K562 (cell line): ENCODE data around the gene ARHGEF7. TPM values are rescaled to one million over a fixed set of nuclear protein-coding genes. Genes with fewer than 3 reads are reported as not detected.

Experiments
- ATAC-seq: fragments of 200-7000 bp; cut with Tn5 transposase; 3 replicates; pipeline ENCODE4 v1.9.1; 2020; ENCODE audit warnings: moderate library complexity
- BruUV-seq: library from RNA; stranded (reverse); fragments of 400-500 nt; replicated peaks from 2 replicates; lab custom pipeline; 2021; lab: Mats Ljungman, UMichigan
- CTCF ChIA-PET: fragments of 300-600 bp; formaldehyde crosslinking; extraction: SDS; loops from one replicate; lab custom pipeline; 2021; ENCODE audit warnings: low intra/inter-chr PET ratio; lab: Yijun Ruan, JAX
- POLR2A ChIA-PET: fragments of 300-600, 350-650 bp; sonication (Branson Sonifier 250); formaldehyde crosslinking; extraction: SDS; loops from one replicate; lab custom pipeline; 2021; ENCODE audit warnings: antibody characterized with exemption, inconsistent platforms; lab: Yijun Ruan, JAX
- DNase-seq, 4 experiments: peaks; one replicate each; pipeline versions ENCODE4 v3.0.0 to v3.0.0-alpha.2; 2011 to 2018; ENCODE audit warnings: low spot score in 3 of 4, mixed read lengths in 3 of 4; ENCODE audit errors: extremely low read depth in 1 of 4
- FAIRE-seq: peaks from 2 replicates; lab custom pipeline; 2011; peaks lifted over from hg19 to GRCh38; lab: Jason Lieb, UNC
- H2AFZ ChIP-seq: 2 replicates; pipeline ENCODE4 v1.6.0; 2011; ENCODE audit warnings: low read depth, low read length, control low read depth, inconsistent platforms
- H3K27ac ChIP-seq: fragments of 200-600 bp; 3 replicates; pipeline ENCODE4 v1.8.0; 2011; ENCODE audit warnings: low read depth, mild to moderate bottlenecking, control low read depth, inconsistent platforms, low read length, moderate library complexity, mixed read lengths; ENCODE audit errors: extremely low read depth
- H3K27me3 ChIP-seq, 2 experiments: fragments of 300-600 bp in 1 of 2; 2 replicates in 1 of 2; 3 replicates in 1 of 2; pipeline versions ENCODE4 v1.6.0 to v1.8.0; 2011; ENCODE audit warnings: inconsistent platforms in 2 of 2, low read length in 2 of 2, mild to moderate bottlenecking in 1 of 2, mixed read lengths in 1 of 2, moderate library complexity in 1 of 2; ENCODE audit not compliant: control insufficient read depth in 2 of 2, insufficient read depth in 2 of 2
- H3K36me3 ChIP-seq: fragments of 300-600 bp; 3 replicates; pipeline ENCODE4 v1.8.0; 2011; ENCODE audit warnings: mild to moderate bottlenecking, low read length, inconsistent platforms; ENCODE audit not compliant: control insufficient read depth, insufficient read depth
- H3K4me1 ChIP-seq, 2 experiments: fragments of 200-600 bp in 1 of 2; replicated peaks in 1 of 2; 2 replicates in 1 of 2; 3 replicates in 1 of 2; pipeline versions ENCODE4 v1.5.1 to v1.8.0; 2011; ENCODE audit warnings: inconsistent platforms in 2 of 2, low read length in 2 of 2, mild to moderate bottlenecking in 1 of 2, mixed read lengths in 1 of 2, moderate library complexity in 1 of 2; ENCODE audit not compliant: control insufficient read depth in 2 of 2, insufficient read depth in 2 of 2
- H3K4me2 ChIP-seq: 2 replicates; pipeline ENCODE4 v1.6.1; 2011; ENCODE audit warnings: low read length, control low read depth, inconsistent platforms, mixed read lengths; ENCODE audit not compliant: insufficient read depth
- H3K4me3 ChIP-seq: fragments of 200-600 bp; sonication (generic), shearing (Covaris generic); 2 replicates; pipeline ENCODE4 v1.5.1; 2016; ENCODE audit warnings: control low read depth, inconsistent platforms
- H3K79me2 ChIP-seq: fragments of 200-600 bp; 3 replicates; pipeline ENCODE4 v1.8.0; 2011; ENCODE audit warnings: low read length, inconsistent platforms; ENCODE audit not compliant: control insufficient read depth, insufficient read depth
- H3K9ac ChIP-seq, 2 experiments: 2 replicates each; pipeline versions ENCODE4 v1.6.0 to v1.6.1; 2011; ENCODE audit warnings: low read depth in 2 of 2, low read length in 2 of 2, control low read depth in 1 of 2, inconsistent platforms in 1 of 2, mild to moderate bottlenecking in 1 of 2, mixed read lengths in 1 of 2; ENCODE audit not compliant: insufficient read depth in 1 of 2
- H3K9me1 ChIP-seq: one replicate; pipeline ENCODE4 v1.6.0; 2011; ENCODE audit warnings: inconsistent platforms, mild to moderate bottlenecking, low read length, moderate library complexity; ENCODE audit not compliant: control insufficient read depth, insufficient read depth
- H3K9me3 ChIP-seq: replicated peaks from 2 replicates; pipeline ENCODE4 v1.5.1; 2011; ENCODE audit warnings: low read depth, low read length, inconsistent platforms; ENCODE audit not compliant: control insufficient read depth, insufficient read depth
- H4K20me1 ChIP-seq: replicated peaks from 2 replicates; pipeline ENCODE4 v1.6.1; 2011; ENCODE audit warnings: low read length, inconsistent platforms, mixed read lengths; ENCODE audit not compliant: control insufficient read depth, insufficient read depth
- ARID2 ChIP-seq: fragments of 450-650 bp; IDR thresholded peaks from 2 replicates; pipeline ENCODE4 v1.6.1; 2017; ENCODE audit warnings: antibody characterized with exemption, mild to moderate bottlenecking
- ATF3 ChIP-seq, 2 experiments: fragments of 450-650 bp in 1 of 2; sonication (generic) in 1 of 2; formaldehyde crosslinking in 1 of 2; IDR thresholded peaks in 1 of 2; conservative IDR thresholded peaks in 1 of 2; 2 replicates each; pipeline versions ENCODE4 v1.6.1 to v1.8.1; 2016 to 2023; ENCODE audit warnings: mild to moderate bottlenecking in 2 of 2, moderate library complexity in 2 of 2, inconsistent platforms in 1 of 2, missing genetic modification reagents in 1 of 2
- BRD9 ChIP-seq: fragments of 450-650 bp; IDR thresholded peaks from 2 replicates; pipeline ENCODE4 v1.6.1; 2018; ENCODE audit warnings: low read depth; ENCODE audit not compliant: partially characterized antibody
- CHD4 ChIP-seq: fragments of 200-600 bp; sonication (generic); IDR thresholded peaks from 3 replicates; pipeline ENCODE4 v1.6.1; 2012; ENCODE audit warnings: low read depth, mild to moderate bottlenecking, mixed read lengths, low read length, inconsistent platforms; ENCODE audit not compliant: insufficient read depth, insufficient replicate concordance, poor library complexity, severe bottlenecking
- CREM ChIP-seq: IDR thresholded peaks from 2 replicates; pipeline ENCODE4 v1.6.1; 2014; ENCODE audit warnings: antibody characterized with exemption, low read depth
- E2F6 ChIP-seq, 2 experiments: IDR thresholded peaks; 2 replicates each; pipeline ENCODE4 v1.6.1; 2011; ENCODE audit warnings: borderline replicate concordance in 1 of 2, control low read depth in 1 of 2, low read depth in 1 of 2, low read length in 1 of 2, mild to moderate bottlenecking in 1 of 2, mixed read lengths in 1 of 2, moderate library complexity in 1 of 2; ENCODE audit not compliant: insufficient read depth in 1 of 2, insufficient read length in 1 of 2, poor library complexity in 1 of 2, severe bottlenecking in 1 of 2; ENCODE audit errors: extremely low read depth in 1 of 2
- ETV5 ChIP-seq: sonication (generic); formaldehyde crosslinking; IDR thresholded peaks from 2 replicates; pipeline ENCODE4 v1.4.0; 2020; ENCODE audit warnings: low read depth, mild to moderate bottlenecking, missing genetic modification reagents
- MECOM ChIP-seq: fragments of 250-450 bp; sonication (Bioruptor Pico); IDR thresholded peaks from 2 replicates; pipeline ENCODE4 v1.8.0; 2022; ENCODE audit warnings: inconsistent platforms
- MTA1 ChIP-seq: fragments of 450-650 bp; IDR thresholded peaks from 2 replicates; pipeline ENCODE4 v1.6.1; 2017; ENCODE audit warnings: borderline replicate concordance
- RBM25 ChIP-seq: fragments of 200-400 bp; formaldehyde crosslinking; IDR thresholded peaks from 2 replicates; pipeline ENCODE4 v1.6.1; 2018; ENCODE audit warnings: low read length, low read depth, moderate library complexity; ENCODE audit not compliant: severe bottlenecking
- SNRNP70 ChIP-seq: fragments of 200-400 bp; formaldehyde crosslinking; optimal IDR thresholded peaks from 2 replicates; pipeline ENCODE3; 2017; ENCODE audit warnings: low read depth, low read length
- XRCC4 ChIP-seq: IDR thresholded peaks from one replicate; pipeline ENCODE4 v1.6.1; 2011; ENCODE audit not compliant: insufficient read depth, insufficient read length; ENCODE audit errors: extremely low read depth
- ZFP36 ChIP-seq: fragments of 150-350 bp; IDR thresholded peaks from 2 replicates; pipeline ENCODE4 v1.6.1; 2018; ENCODE audit warnings: low read length, low read depth; ENCODE audit not compliant: partially characterized antibody
- ZNF133 ChIP-seq: fragments of 250-450 bp; sonication (Bioruptor Pico); IDR thresholded peaks from 2 replicates; pipeline ENCODE4 v1.4.0; 2020; ENCODE audit warnings: mild to moderate bottlenecking
- WGBS: fragments of 100-300 bp; shearing (Covaris generic); methylation state at CpG from one replicate; pipeline ENCODE4 v1.1.6; 2016; ENCODE audit warnings: low coverage, mixed read lengths; ENCODE audit not compliant: insufficient coverage; ENCODE audit errors: missing lambda C conversion rate; 5-methylcytosine and 5-hydroxymethylcytosine counted together
- in situ Hi-C: fragments of 300-500 bp; cut with MboI; formaldehyde crosslinking; loops from 4 replicates; pipeline ENCODE4 v1.15.0; 2018; ENCODE audit warnings: inconsistent platforms, mixed read lengths
- intact Hi-C: fragments of 100-400 bp; cut with micrococcal nuclease; formaldehyde crosslinking; loops from 2 replicates; pipeline ENCODE4 v1.14.2; 2022
- polyA plus RNA-seq, 8 experiments: library from polyadenylated mRNA; depleted of rRNA in 4 of 8; stranded (reverse) in 5 of 8; unstranded in 3 of 8; fragments of >200 nt; fragmentation: Nextera tagmentation in 2 of 8; fragmentation: Illumina TruSeq in 1 of 8; extraction: Ambion mirVana in 2 of 8; extraction: Trizol in 1 of 8; gene quantifications; 2 replicates each; pipeline versions ENCODE4 v1.2.1 to v1.2.3, GENCODE V29; 2011 to 2014; ENCODE audit warnings: inconsistent platforms in 1 of 8, missing spikeins in 1 of 8
- total RNA-seq, 7 experiments: library from RNA; depleted of rRNA in 6 of 7; stranded (reverse); fragments of >200 nt in 6 of 7; fragmentation: Illumina TruSeq in 2 of 7; extraction: Trizol in 2 of 7; gene quantifications; 2 replicates each; pipeline versions ENCODE4 v1.2.1 to v1.2.3, GENCODE V29; 2011 to 2021; ENCODE audit warnings: low replicate concordance in 1 of 7

The ARHGEF7 gene
- total and polyA plus RNA-seq, 9 of the 15 experiments (the other 6 are each of a cell fraction or from before 2014, with no cell fraction given), result 2.1 to 26.8 (median 17.5) TPM

- ChIA-PET CTCF (no interaction called here), POLR2A (interaction anchor here (0.7 kb wide), 1 partner anchor 10 kb away, joined by 3 read pairs; no protein-coding TSS in a partner anchor)
- Histone ChIP-seq H3K27me3 (no peaks in the 10 kb centered on the region), H3K36me3 (peaks cover 44% of the 10 kb centered on the region; the same call in 1 of the 3 replicates), H3K9me3 (no peaks in the 10 kb centered on the region), H3K27ac (no peak overlapping the region), H3K4me3 (no peak overlapping the region), H4K20me1 (no peaks in the 10 kb centered on the region), H2AFZ (no peak overlapping the region), H3K4me1 (no peaks in the 10 kb centered on the region), H3K9ac (no peak overlapping the region; a peak in 1 of 4 replicates), H3K79me2 (no peaks in the 10 kb centered on the region), H3K4me2 (no peak overlapping the region), H3K9me1 (no peaks in the 10 kb centered on the region)
- WGBS, result 86% methylated on average over 4 of the region's 7 CpGs
- in situ Hi-C loops, result no loop called here
- no peak for FAIRE-seq
- ATAC-seq, result no peak
- DNase-seq, result no peak
- BruUV-seq, result no TSS peak
- no peak for TF ChIP-seq E2F6 (IDR thresholded peaks at IDR 0.05; ENCODE audit: borderline replicate concordance in 1 of 2, extremely low read depth in 1 of 2, insufficient read depth in 1 of 2, insufficient read length in 1 of 2, low read depth in 1 of 2, low read length in 1 of 2, poor library complexity in 1 of 2, severe bottlenecking in 1 of 2)
- no peak for TF ChIP-seq SNRNP70
- no peak for TF ChIP-seq ARID2
- no peak for TF ChIP-seq BRD9
- TF ChIP-seq CHD4, result no peak
- TF ChIP-seq CREM, result no peak
- TF ChIP-seq XRCC4, result no peak
- no peak for TF ChIP-seq ETV5 (CRISPR knock-in tag)
- TF ChIP-seq ZFP36, result no peak
- TF ChIP-seq ZNF133 (CRISPR knock-in tag), result no peak
- TF ChIP-seq RBM25, result no peak
- TF ChIP-seq ATF3 (IDR thresholded peaks at IDR 0.05), result no peak
- no peak for TF ChIP-seq ATF3 (CRISPR knock-in tag; conservative IDR thresholded peaks at IDR 0.05)
- no peak for TF ChIP-seq MECOM (CRISPR knock-in tag)
- TF ChIP-seq MTA1, result no peak
- intact Hi-C loops, result no loop called here
Measured at GRCh38 chr13:111286749-111287148, 171.6 kb downstream of the ARHGEF7 start.
